HG03469 (cell line): ENCODE measurements around the gene NRG3.
"Not testable (repeated sequence)": the region's sequence is repeated elsewhere in the genome, so short reads cannot be mapped to it uniquely, and the experiment has no call there.

Experiments used
- ATAC-seq: cut with Tn5 transposase; IDR thresholded peaks from one replicate; pipeline ENCODE4 v1.9.1; 2021; ENCODE audit warnings: mild to moderate bottlenecking, moderate library complexity, moderate number of reproducible peaks; ENCODE audit not compliant: unreplicated experiment

NRG3 gene

GRCh38 chr10:82267014-82267413, 392.0 kb downstream of the NRG3 start:
- no peak for ATAC-seq

GRCh38 chr10:82267465-82267864, 392.5 kb downstream of the NRG3 start:
- no peak for ATAC-seq

GRCh38 chr10:82267960-82268359, 393.0 kb downstream of the NRG3 start:
- ATAC-seq, result no peak

GRCh38 chr10:82277591-82277990, 402.6 kb downstream of the NRG3 start:
- no peak for ATAC-seq

- ATAC-seq, result no peak
Measured at GRCh38 chr10:82278401-82279182, 403.6 kb downstream of the NRG3 start.

GRCh38 chr10:82282782-82283456, 407.9 kb downstream of the NRG3 start:
- no peak for ATAC-seq

GRCh38 chr10:82284180-82284579, 409.2 kb downstream of the NRG3 start:
- ATAC-seq, result no peak

- ATAC-seq, result no peak
Measured at GRCh38 chr10:82288461-82288881, 413.5 kb downstream of the NRG3 start.

- ATAC-seq, result no peak
Measured at GRCh38 chr10:82289945-82290344, 415.0 kb downstream of the NRG3 start.

- no peak for ATAC-seq
Measured at GRCh38 chr10:82294874-82295378, 419.9 kb downstream of the NRG3 start.

GRCh38 chr10:82308641-82309040, 433.6 kb downstream of the NRG3 start:
- no peak for ATAC-seq

- no peak for ATAC-seq
Measured at GRCh38 chr10:82310839-82311238, 435.8 kb downstream of the NRG3 start.

- no peak for ATAC-seq
Measured at GRCh38 chr10:82313401-82313800, 438.4 kb downstream of the NRG3 start.

GRCh38 chr10:82318534-82318933, 443.5 kb downstream of the NRG3 start:
- ATAC-seq, result no peak

- no peak for ATAC-seq
Measured at GRCh38 chr10:82319074-82319473, 444.1 kb downstream of the NRG3 start.

- ATAC-seq, result no peak
Measured at GRCh38 chr10:82319562-82319961, 444.6 kb downstream of the NRG3 start.

- no peak for ATAC-seq
Measured at GRCh38 chr10:82321724-82322123, 446.7 kb downstream of the NRG3 start.

GRCh38 chr10:82331716-82332115, 456.7 kb downstream of the NRG3 start:
- no peak for ATAC-seq

GRCh38 chr10:82335831-82336230, 460.8 kb downstream of the NRG3 start:
- no peak for ATAC-seq

- ATAC-seq, result no peak
Measured at GRCh38 chr10:82340166-82340565, 465.2 kb downstream of the NRG3 start.

GRCh38 chr10:82349590-82349989, 474.6 kb downstream of the NRG3 start:
- ATAC-seq, result not testable (repeated sequence)

- no peak for ATAC-seq
Measured at GRCh38 chr10:82353381-82353780, 478.4 kb downstream of the NRG3 start.
